Mesenchymal stem cell (in vitro differentiated cells and primary cell): Measurements from ENCODE around the gene PNCK.
"Not testable (repeated sequence)": the region's sequence is repeated elsewhere in the genome, so short reads cannot be mapped to it uniquely, and the experiment has no call there.

ENCODE experiments used
- DNase-seq: peaks from one replicate; pipeline ENCODE4 v3.0.0-alpha.2; 2013
- H2AFZ ChIP-seq: one replicate; pipeline ENCODE4 v1.6.1; 2013; ENCODE audit warnings: low read depth, mild to moderate bottlenecking, control low read depth, inconsistent platforms, low read length, moderate library complexity
- H2AK5ac ChIP-seq: 2 replicates; pipeline ENCODE4 v1.6.1; 2013; ENCODE audit warnings: low read length, moderate library complexity, mild to moderate bottlenecking, inconsistent platforms; ENCODE audit not compliant: severe bottlenecking
- H2BK120ac ChIP-seq: one replicate; pipeline ENCODE4 v1.6.1; 2013; ENCODE audit warnings: low read depth, mild to moderate bottlenecking, inconsistent platforms, low read length, moderate library complexity
- H2BK12ac ChIP-seq, 2 experiments: one replicate each; pipeline ENCODE4 v1.6.1; 2013; ENCODE audit warnings: inconsistent platforms in 2 of 2, low read length in 2 of 2, mild to moderate bottlenecking in 2 of 2, moderate library complexity in 2 of 2, control low read depth in 1 of 2
- H2BK15ac ChIP-seq: one replicate; pipeline ENCODE4 v1.6.1; 2013; ENCODE audit warnings: mild to moderate bottlenecking, low read depth, inconsistent platforms; ENCODE audit not compliant: poor library complexity, severe bottlenecking
- H2BK5ac ChIP-seq: 2 replicates; pipeline ENCODE4 v1.6.1; 2013; ENCODE audit warnings: low read depth, mild to moderate bottlenecking, low read length, control low read depth, inconsistent platforms; ENCODE audit not compliant: poor library complexity, severe bottlenecking
- H3K14ac ChIP-seq, 2 experiments: one replicate each; pipeline ENCODE4 v1.6.1; 2013; ENCODE audit warnings: inconsistent platforms in 2 of 2, low read length in 2 of 2, control low read depth in 1 of 2, mild to moderate bottlenecking in 1 of 2, moderate library complexity in 1 of 2
- H3K18ac ChIP-seq, 2 experiments: one replicate each; pipeline ENCODE4 v1.6.1; 2013; ENCODE audit warnings: inconsistent platforms in 2 of 2, low read length in 2 of 2, control low read depth in 1 of 2, low read depth in 1 of 2, mild to moderate bottlenecking in 1 of 2
- H3K23ac ChIP-seq, 2 experiments: one replicate each; pipeline ENCODE4 v1.6.1; 2013; ENCODE audit warnings: inconsistent platforms in 2 of 2, low read length in 2 of 2, mild to moderate bottlenecking in 2 of 2, moderate library complexity in 2 of 2, control low read depth in 1 of 2
- H3K27ac ChIP-seq: 2 replicates; pipeline ENCODE4 v1.5.1; 2013; ENCODE audit warnings: mild to moderate bottlenecking, moderate library complexity, low read length, control low read depth, inconsistent platforms; ENCODE audit not compliant: poor library complexity, severe bottlenecking
- H3K27me3 ChIP-seq, 2 experiments: 2 replicates each; pipeline versions ENCODE4 v1.6.1 to v1.7.0; 2013; ENCODE audit warnings: low read length in 2 of 2, mild to moderate bottlenecking in 2 of 2, moderate library complexity in 2 of 2, control low read depth in 1 of 2, inconsistent platforms in 1 of 2; ENCODE audit not compliant: control insufficient read depth in 1 of 2, insufficient read depth in 1 of 2
- H3K36me3 ChIP-seq, 2 experiments: 2 replicates each; pipeline versions ENCODE4 v1.6.1 to v1.7.0; 2013; ENCODE audit warnings: low read length in 2 of 2, control low read depth in 1 of 2, inconsistent platforms in 1 of 2, low read depth in 1 of 2, mild to moderate bottlenecking in 1 of 2; ENCODE audit not compliant: insufficient read depth in 2 of 2, control insufficient read depth in 1 of 2
- H3K4ac ChIP-seq, 2 experiments: one replicate each; pipeline ENCODE4 v1.6.1; 2013; ENCODE audit warnings: inconsistent platforms in 2 of 2, low read length in 2 of 2, mild to moderate bottlenecking in 2 of 2, moderate library complexity in 2 of 2, control low read depth in 1 of 2, low read depth in 1 of 2
- H3K4me1 ChIP-seq: 2 replicates; pipeline ENCODE4 v1.6.1; 2013; ENCODE audit warnings: low read depth, low read length, control low read depth; ENCODE audit not compliant: control insufficient read depth, insufficient read depth
- H3K4me2 ChIP-seq: 2 replicates; pipeline ENCODE4 v1.6.1; 2013; ENCODE audit warnings: low read length, mild to moderate bottlenecking, inconsistent platforms; ENCODE audit not compliant: poor library complexity, severe bottlenecking
- H3K4me3 ChIP-seq, 2 experiments: 2 replicates each; pipeline versions ENCODE4 v1.5.1 to v1.7.0; 2013; ENCODE audit warnings: low read length in 2 of 2, mild to moderate bottlenecking in 2 of 2, control low read depth in 1 of 2, low read depth in 1 of 2; ENCODE audit not compliant: insufficient read depth in 1 of 2
- H3K79me1 ChIP-seq: replicated peaks from 2 replicates; pipeline ENCODE4 v1.6.1; 2013; ENCODE audit warnings: mild to moderate bottlenecking, control low read depth, low read length, inconsistent platforms; ENCODE audit not compliant: poor library complexity, severe bottlenecking
- H3K9ac ChIP-seq: 2 replicates; pipeline ENCODE4 v1.7.0; 2013; ENCODE audit warnings: mild to moderate bottlenecking, low read length, moderate library complexity
- H3K9me3 ChIP-seq: 2 replicates; pipeline ENCODE4 v1.7.0; 2013; ENCODE audit warnings: mild to moderate bottlenecking, low read length; ENCODE audit not compliant: control insufficient read depth
- H4K8ac ChIP-seq: one replicate; pipeline ENCODE4 v1.6.1; 2013; ENCODE audit warnings: inconsistent platforms, mild to moderate bottlenecking, low read length, moderate library complexity
- H4K91ac ChIP-seq: one replicate; pipeline ENCODE4 v1.6.1; 2013; ENCODE audit warnings: mild to moderate bottlenecking, low read length, inconsistent platforms
- WGBS: methylation state at CpG from one replicate; pipeline ENCODE4 v1.1.7; 2013; ENCODE audit warnings: mixed read lengths; 5-methylcytosine and 5-hydroxymethylcytosine counted together

The PNCK gene

GRCh38 chrX:153707406-153707805 lies 33.8 kb upstream of the PNCK start:
- peaks cover 0 to 8% of the 10 kb centered on the region in 2 experiments for H3K27me3 ChIP-seq
- no peak overlapping the region for H3K18ac ChIP-seq
- H3K23ac ChIP-seq = no peak overlapping the region
- no peak overlapping the region for H2BK120ac ChIP-seq
- no peak overlapping the region for H3K4me2 ChIP-seq
- peaks cover 28 to 72% of the 10 kb centered on the region in 2 experiments for H3K36me3 ChIP-seq
- H3K9me3 ChIP-seq = no peaks in the 10 kb centered on the region
- H4K8ac ChIP-seq = no peak overlapping the region
- no peak overlapping the region for H2BK15ac ChIP-seq
- H3K79me1 ChIP-seq = peaks cover 21% of the 10 kb centered on the region
- H2AFZ ChIP-seq = no peak overlapping the region
- no peak overlapping the region for H3K4ac ChIP-seq
- H2BK5ac ChIP-seq = no peak overlapping the region
- no peak for DNase-seq
- no peak overlapping the region for H3K27ac ChIP-seq
- H4K91ac ChIP-seq = no peak overlapping the region
- no peak overlapping the region for H2AK5ac ChIP-seq
- H3K4me1 ChIP-seq = peaks cover 21% of the 10 kb centered on the region
- H3K14ac ChIP-seq = no peak overlapping the region
- H2BK12ac ChIP-seq = no peak overlapping the region
- no peak overlapping the region for H3K9ac ChIP-seq
- WGBS = 96% methylated on average over 6 of the region's 6 CpGs
- no peak overlapping the region for H3K4me3 ChIP-seq

GRCh38 chrX:153706799-153707198 lies 33.2 kb upstream of the PNCK start:
- 98% methylated on average over 9 of the region's 9 CpGs for WGBS
- Histone ChIP-seq H2BK120ac (no peak overlapping the region), H3K4me2 (no peak overlapping the region), H2BK15ac (no peak overlapping the region), H4K8ac (no peak overlapping the region), H2AFZ (no peak overlapping the region), H2BK12ac (no peak overlapping the region), H3K9ac (no peak overlapping the region), H3K79me1 (peaks cover 21% of the 10 kb centered on the region), H3K4me3 (no peak overlapping the region), H3K36me3 (peaks cover 29 to 76% of the 10 kb centered on the region in 2 experiments), H3K4ac (no peak overlapping the region), H3K27ac (no peak overlapping the region), H3K18ac (no peak overlapping the region), H3K4me1 (peaks cover 21% of the 10 kb centered on the region), H2AK5ac (no peak overlapping the region), H3K9me3 (no peaks in the 10 kb centered on the region), H2BK5ac (no peak overlapping the region), H3K23ac (no peak overlapping the region), H4K91ac (no peak overlapping the region), H3K27me3 (peaks cover 0 to 8% of the 10 kb centered on the region in 2 experiments), H3K14ac (no peak overlapping the region)
- DNase-seq = no peak

- not testable (repeated sequence) for H3K27me3 ChIP-seq, H4K8ac ChIP-seq, H2AK5ac ChIP-seq, H3K18ac ChIP-seq, H3K4me2 ChIP-seq, H3K27ac ChIP-seq, H2AFZ ChIP-seq, H2BK5ac ChIP-seq, H4K91ac ChIP-seq, H3K9me3 ChIP-seq, H3K9ac ChIP-seq, H3K4ac ChIP-seq, H3K14ac ChIP-seq, DNase-seq, H3K23ac ChIP-seq, H3K4me3 ChIP-seq, H2BK120ac ChIP-seq, H2BK12ac ChIP-seq, H2BK15ac ChIP-seq
- peaks cover 21% of the 10 kb centered on the region for H3K79me1 ChIP-seq
- WGBS = 95% methylated on average over 18 of the region's 18 CpGs
- H3K4me1 ChIP-seq = peaks cover 23% of the 10 kb centered on the region
- H3K36me3 ChIP-seq = peaks cover 23 to 80% of the 10 kb centered on the region in 2 experiments
These were observed 31.9 kb upstream of the PNCK start for GRCh38 chrX:153705403-153706060.

GRCh38 chrX:153704631-153705402 lies 31.2 kb upstream of the PNCK start:
- DNase-seq, H3K4me2 ChIP-seq, H3K9me3 ChIP-seq, H2AFZ ChIP-seq, H2BK5ac ChIP-seq, H2BK15ac ChIP-seq, H3K14ac ChIP-seq, H3K27ac ChIP-seq, H3K18ac ChIP-seq, H3K4ac ChIP-seq, H3K4me3 ChIP-seq, H3K27me3 ChIP-seq, H2AK5ac ChIP-seq, H3K9ac ChIP-seq, H4K91ac ChIP-seq, H4K8ac ChIP-seq, H2BK12ac ChIP-seq, H3K23ac ChIP-seq, H2BK120ac ChIP-seq: not testable (repeated sequence)
- Histone ChIP-seq H3K4me1 (peaks cover 22% of the 10 kb centered on the region), H3K79me1 (peaks cover 20% of the 10 kb centered on the region), H3K36me3 (peaks cover 21 to 79% of the 10 kb centered on the region in 2 experiments)
- 96% methylated on average over 5 of the region's 12 CpGs for WGBS
